Measurements from ENCODE around the gene CRACR2A.

The CRACR2A gene

GRCh38 chr12:3705354-3705675 is 47.6 kb downstream of the CRACR2A start:
- TF ChIP-seq CTCF (IDR thresholded peaks at IDR 0.05), result no peak

- no peak for TF ChIP-seq CTCF (IDR thresholded peaks at IDR 0.05)
These were observed 48.2 kb downstream of the CRACR2A start for GRCh38 chr12:3704512-3705353.

- no peak for TF ChIP-seq CTCF (IDR thresholded peaks at IDR 0.05)
These were observed 52.0 kb downstream of the CRACR2A start for GRCh38 chr12:3700861-3701260.

- no peak for TF ChIP-seq CTCF (IDR thresholded peaks at IDR 0.05)
These were observed 54.5 kb downstream of the CRACR2A start for GRCh38 chr12:3698218-3698974.

- no peak for TF ChIP-seq CTCF (IDR thresholded peaks at IDR 0.05)
These were observed 55.5 kb downstream of the CRACR2A start for GRCh38 chr12:3697311-3697870.

- TF ChIP-seq CTCF (IDR thresholded peaks at IDR 0.05), result no peak
These were observed 58.2 kb downstream of the CRACR2A start for GRCh38 chr12:3694673-3695072.

GRCh38 chr12:3692616-3693365 is 60.1 kb downstream of the CRACR2A start:
- no peak for TF ChIP-seq CTCF (IDR thresholded peaks at IDR 0.05)
